ENCODE data around the gene CORO1A.
A peak's percentile ranks its signal among the peaks of the same experiment; 100 is the strongest.
"Not testable (repeated sequence)": the region's sequence is repeated elsewhere in the genome, so short reads cannot be mapped to it uniquely, and the experiment has no call there.

The CORO1A gene

DNA sequence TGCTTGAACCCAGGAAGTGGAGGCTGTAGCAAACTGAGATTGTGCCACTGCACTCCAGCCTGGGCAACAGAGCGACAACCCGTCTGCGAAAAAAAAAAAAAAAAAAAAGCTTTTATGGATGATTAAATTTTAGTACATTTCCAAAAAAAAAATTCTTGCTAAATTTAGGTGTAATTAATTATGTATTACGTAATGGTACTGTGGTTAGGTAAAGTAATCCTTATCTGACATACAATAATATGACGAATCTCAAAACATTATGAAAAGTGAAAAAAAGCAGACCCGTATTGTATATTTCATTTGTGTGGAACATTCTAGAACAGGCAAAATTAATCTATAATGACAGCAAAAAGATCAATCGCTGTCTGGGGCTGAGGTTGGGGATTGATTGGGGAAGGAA lies 10.3 kb upstream of the CORO1A start:
- DNase-seq: no peak

GRCh38 chr16:30176876-30177275 lies 6.5 kb upstream of the CORO1A start:
- DNase-seq: not testable (repeated sequence)

DNA sequence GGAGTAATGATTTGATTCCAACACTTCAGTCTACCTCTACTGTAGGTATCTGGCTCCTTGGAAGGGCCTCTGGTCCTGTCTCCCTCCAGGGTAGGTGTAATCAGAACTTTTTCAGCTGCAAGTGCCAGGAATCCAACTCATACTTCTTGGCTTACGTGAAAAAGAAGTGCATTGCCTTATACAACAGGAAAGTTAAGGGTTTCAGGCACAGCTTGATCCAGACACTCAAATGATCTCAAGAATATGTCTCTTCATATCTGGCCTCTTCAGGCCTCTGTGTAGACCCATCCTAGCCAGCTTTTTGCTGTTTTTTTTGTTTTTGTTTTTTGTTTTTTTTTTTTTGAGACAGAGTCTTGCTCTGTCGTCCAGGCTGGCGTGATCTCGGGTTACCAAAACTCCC lies 4.2 kb upstream of the CORO1A start:
- DNase-seq: no peak

DNA sequence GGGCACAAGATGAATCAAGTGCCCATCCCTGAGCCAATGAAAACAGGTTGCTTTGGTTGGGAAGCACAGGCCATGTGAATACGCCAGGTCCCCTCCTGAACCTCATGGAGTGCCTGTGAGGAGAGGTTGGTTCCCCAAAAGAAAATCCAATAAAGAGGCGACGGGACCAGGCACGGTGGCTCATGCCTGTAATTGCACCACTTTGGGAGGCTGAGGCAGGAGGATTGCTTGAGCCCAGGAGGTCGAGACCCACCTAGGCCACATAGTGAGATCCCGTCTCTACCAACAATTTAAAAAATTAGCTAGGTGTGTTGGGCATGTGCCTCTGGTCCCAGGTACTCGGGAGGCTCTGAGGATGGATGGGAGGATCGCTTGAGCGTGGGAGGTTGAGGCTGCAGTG lies 3.5 kb upstream of the CORO1A start:
- DNase-seq: no peak

DNA sequence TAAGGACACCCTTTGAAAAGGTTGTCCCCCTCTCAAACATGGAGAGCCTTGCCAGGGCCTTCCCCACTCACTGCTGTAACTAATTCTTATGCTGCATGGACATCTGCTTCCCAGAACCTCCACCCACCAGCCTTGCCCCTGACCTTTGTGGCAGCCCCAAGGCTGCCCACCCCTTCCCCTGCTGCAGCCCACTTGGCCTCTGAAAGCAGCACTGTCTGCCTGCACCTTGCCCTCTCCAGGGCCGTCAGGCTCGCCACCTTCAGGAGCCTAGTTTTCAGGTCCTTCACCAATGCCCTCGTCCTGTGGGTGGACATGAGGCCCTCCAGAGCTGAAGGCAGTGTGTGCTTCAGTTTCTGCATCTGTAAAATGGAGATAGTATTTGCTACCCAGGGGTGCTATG lies 2.7 kb upstream of the CORO1A start:
- DNase-seq: no peak

GRCh38 chr16:30184096-30184890 lies 891 bp downstream of the CORO1A start:
- peak; percentile 87 for DNase-seq

GRCh38 chr16:30184891-30185682 lies 1.7 kb downstream of the CORO1A start:
- no peak for DNase-seq

GRCh38 chr16:30185683-30186421 lies 2.5 kb downstream of the CORO1A start:
- peak; percentile 91 for DNase-seq

DNA sequence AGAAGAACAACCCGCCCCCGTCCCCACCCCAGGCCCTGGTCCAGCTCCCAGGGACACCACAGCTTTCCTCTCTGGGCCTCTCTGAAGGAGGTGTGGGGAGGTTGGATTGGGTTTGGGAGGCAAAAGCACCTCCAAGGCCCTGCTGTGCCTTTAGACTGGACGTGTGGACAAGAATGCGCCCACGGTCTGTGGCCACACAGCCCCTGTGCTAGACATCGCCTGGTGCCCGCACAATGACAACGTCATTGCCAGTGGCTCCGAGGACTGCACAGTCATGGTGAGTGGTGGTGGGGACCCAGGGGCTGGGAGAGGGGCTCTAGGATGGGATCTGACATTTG lies 3.0 kb downstream of the CORO1A start:
- DNase-seq: peak; percentile 23

GRCh38 chr16:30186782-30187555 lies 3.6 kb downstream of the CORO1A start:
- DNase-seq: peak; percentile 89

DNA sequence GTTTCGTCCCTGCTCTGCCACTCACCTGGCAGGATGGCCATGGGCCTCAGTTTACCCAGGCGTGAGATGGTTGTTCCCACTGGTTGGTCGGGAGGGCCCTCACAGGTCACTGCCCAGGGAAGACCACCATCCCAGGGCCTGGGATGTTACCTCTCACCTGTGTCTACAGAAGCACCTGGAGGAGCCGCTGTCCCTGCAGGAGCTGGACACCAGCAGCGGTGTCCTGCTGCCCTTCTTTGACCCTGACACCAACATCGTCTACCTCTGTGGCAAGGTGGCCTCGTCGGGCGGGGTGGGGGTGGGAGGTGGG lies 4.1 kb downstream of the CORO1A start:
- no peak for DNase-seq

- no peak for DNase-seq
Measured at GRCh38 chr16:30187971-30188561, 4.7 kb downstream of the CORO1A start.

DNA sequence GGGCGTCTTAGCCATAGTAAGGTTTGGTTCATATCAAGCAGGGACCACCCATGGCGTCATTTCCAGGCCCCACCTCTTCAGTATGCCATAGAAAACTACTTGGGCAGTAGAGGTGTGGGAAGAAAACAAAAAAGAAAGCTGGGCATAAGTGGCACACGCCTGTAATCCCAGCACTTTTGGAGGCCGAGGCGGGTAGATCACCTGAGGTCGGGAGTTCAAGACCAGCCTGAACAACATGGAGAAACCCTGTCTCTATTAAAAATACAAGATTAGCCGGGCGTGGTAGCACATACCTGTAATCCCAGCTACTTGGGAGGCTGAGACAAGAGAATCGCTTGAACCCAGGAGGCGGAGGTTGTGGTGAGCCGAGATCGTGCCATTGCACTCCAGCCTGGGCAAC lies 7.8 kb downstream of the CORO1A start:
- DNase-seq: not testable (repeated sequence)

GRCh38 chr16:30193098-30193497 lies 9.7 kb downstream of the CORO1A start:
- not testable (repeated sequence) for DNase-seq

DNA sequence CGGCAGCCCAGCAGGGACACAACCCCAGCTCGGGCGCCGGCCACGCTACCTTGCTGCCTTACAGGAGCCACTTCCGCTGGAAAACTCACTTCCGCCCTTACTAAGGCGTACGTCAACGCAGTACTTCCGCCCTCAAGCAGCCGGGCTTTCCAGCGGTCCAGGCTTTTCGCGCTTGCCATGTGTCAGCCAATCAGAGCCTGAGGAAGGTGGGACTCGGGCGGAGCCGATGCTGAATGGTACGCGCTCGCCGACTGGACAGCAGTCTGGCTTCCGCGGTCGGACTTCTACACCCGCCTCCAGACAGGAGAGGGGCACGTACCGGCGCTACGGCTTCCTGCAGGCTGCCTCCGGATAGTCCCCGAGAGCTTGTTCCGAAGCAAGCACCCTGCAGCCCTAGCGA lies 10.2 kb downstream of the CORO1A start, which contains the start of the genes BOLA2B and SLX1A:
TSS of gene BOLA2B (minus strand) at position 52 of the 400 bp plus-strand sequence. CDS start 71 bp downstream, outside the sequence.
TSS of gene SLX1A (plus strand) at position 261 of the 400 bp plus-strand sequence. CDS start 210 bp downstream, outside the sequence.
- not testable (repeated sequence) for DNase-seq

- not testable (repeated sequence) for DNase-seq
Measured at GRCh38 chr16:30194172-30194925, 10.9 kb downstream of the CORO1A start.

GRCh38 chr16:30197001-30197400 lies 13.6 kb downstream of the CORO1A start:
- DNase-seq: not testable (repeated sequence)

DNA sequence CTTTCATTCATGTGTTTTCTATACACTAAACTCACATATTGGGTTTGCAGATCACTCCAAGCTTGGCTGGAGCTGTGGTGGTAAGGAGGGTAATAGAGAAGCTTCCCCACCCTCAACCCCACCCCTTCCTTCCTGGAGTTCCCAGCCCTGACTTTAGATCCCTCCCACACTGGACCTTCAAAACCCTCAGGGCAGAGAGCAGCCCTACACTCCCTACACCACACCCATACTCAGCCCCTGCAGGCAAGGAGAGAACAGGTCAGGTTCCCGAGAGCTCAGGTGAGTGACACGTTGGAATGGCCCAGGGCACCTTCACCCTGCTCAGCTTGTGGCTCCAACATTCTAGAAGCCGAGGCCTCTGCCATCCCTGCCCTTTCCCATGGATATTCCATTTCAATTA lies 15.6 kb downstream of the CORO1A start, which contains the start of gene SULT1A3:
TSS of gene SULT1A3 (plus strand) at position 207 of the 400 bp plus-strand sequence. CDS start 1,474 bp downstream, outside the sequence.
- not testable (repeated sequence) for DNase-seq

GRCh38 chr16:30199608-30200343 lies 16.4 kb downstream of the CORO1A start:
- not testable (repeated sequence) for DNase-seq

GRCh38 chr16:30205541-30206236 lies 22.3 kb downstream of the CORO1A start:
- DNase-seq: not testable (repeated sequence)
